ENCODE data around the gene KIAA0040.
A peak's percentile ranks its signal among the peaks of the same experiment; 100 is the strongest.

KIAA0040 gene

GRCh38 chr1:175192630-175193526 is at the start of gene KIAA0040:
Gene KIAA0040 (minus strand): TSS chr1:175192776. CDS start chr1:175161013, 31,763 bp downstream.
- H3K27ac ChIP-seq = peak within 1 kb of the TSS; percentile 73
- TF ChIP-seq ZFX (IDR thresholded peaks at IDR 0.05; ENCODE audit: borderline replicate concordance) (no peak), CTCF (IDR thresholded peaks at IDR 0.05) (peak; percentile 60)

GRCh38 chr1:175237389-175237788 is 44.8 kb upstream of the KIAA0040 start:
- no peak overlapping the region for H3K27ac ChIP-seq
- TF ChIP-seq ZFX (IDR thresholded peaks at IDR 0.05; ENCODE audit: borderline replicate concordance) (no peak), CTCF (IDR thresholded peaks at IDR 0.05) (no peak)

- no peak overlapping the region for H3K27ac ChIP-seq
- TF ChIP-seq CTCF (IDR thresholded peaks at IDR 0.05) (no peak), ZFX (IDR thresholded peaks at IDR 0.05; ENCODE audit: borderline replicate concordance) (no peak)
Observed at GRCh38 chr1:175234639-175235038, 42.1 kb upstream of the KIAA0040 start.

GRCh38 chr1:175232335-175232734 is 39.8 kb upstream of the KIAA0040 start:
- TF ChIP-seq ZFX (IDR thresholded peaks at IDR 0.05; ENCODE audit: borderline replicate concordance) = no peak
- TF ChIP-seq CTCF (IDR thresholded peaks at IDR 0.05) = no peak
- H3K27ac ChIP-seq = no peak overlapping the region

- TF ChIP-seq CTCF (IDR thresholded peaks at IDR 0.05) (no peak), ZFX (IDR thresholded peaks at IDR 0.05; ENCODE audit: borderline replicate concordance) (no peak)
- H3K27ac ChIP-seq = no peak overlapping the region
Observed at GRCh38 chr1:175225805-175226129, 33.2 kb upstream of the KIAA0040 start.

GRCh38 chr1:175222296-175222938 is 29.8 kb upstream of the KIAA0040 start:
- H3K27ac ChIP-seq = no peak overlapping the region

More at GRCh38 chr1:175222296-175222938, 29.8 kb upstream of the KIAA0040 start:
- TF ChIP-seq CTCF (IDR thresholded peaks at IDR 0.05) = no peak
- no peak for TF ChIP-seq ZFX (IDR thresholded peaks at IDR 0.05; ENCODE audit: borderline replicate concordance)
